ENCODE measurements around the gene NMNAT3.

The NMNAT3 gene

GRCh38 chr3:139540651-139541531, 136.9 kb downstream of the NMNAT3 start:
- peak; percentile 32 for DNase-seq

GRCh38 chr3:139538733-139539132, 139.0 kb downstream of the NMNAT3 start:
- no peak for DNase-seq

- DNase-seq, result no peak
Measured at GRCh38 chr3:139537795-139538621, 139.8 kb downstream of the NMNAT3 start.

DNA sequence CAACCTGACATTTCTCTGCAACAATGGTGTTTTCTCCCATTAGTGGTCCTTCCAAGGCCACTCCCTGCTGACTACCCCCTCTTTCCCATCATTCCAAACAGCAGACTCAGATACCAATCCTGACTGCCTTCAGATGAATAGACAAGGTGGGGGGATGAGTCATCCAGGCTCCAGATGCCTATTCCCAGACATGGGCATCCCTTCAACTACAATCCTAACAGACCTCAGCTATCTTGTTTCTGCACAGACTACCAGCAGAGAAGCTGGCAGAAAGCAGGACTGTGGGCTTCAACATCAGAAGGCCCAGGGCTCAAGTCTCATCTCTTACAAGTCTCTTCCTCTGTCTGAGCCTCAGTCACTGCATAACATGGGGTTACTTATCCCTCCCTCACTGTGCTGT, 140.4 kb downstream of the NMNAT3 start:
- DNase-seq, result no peak

DNA sequence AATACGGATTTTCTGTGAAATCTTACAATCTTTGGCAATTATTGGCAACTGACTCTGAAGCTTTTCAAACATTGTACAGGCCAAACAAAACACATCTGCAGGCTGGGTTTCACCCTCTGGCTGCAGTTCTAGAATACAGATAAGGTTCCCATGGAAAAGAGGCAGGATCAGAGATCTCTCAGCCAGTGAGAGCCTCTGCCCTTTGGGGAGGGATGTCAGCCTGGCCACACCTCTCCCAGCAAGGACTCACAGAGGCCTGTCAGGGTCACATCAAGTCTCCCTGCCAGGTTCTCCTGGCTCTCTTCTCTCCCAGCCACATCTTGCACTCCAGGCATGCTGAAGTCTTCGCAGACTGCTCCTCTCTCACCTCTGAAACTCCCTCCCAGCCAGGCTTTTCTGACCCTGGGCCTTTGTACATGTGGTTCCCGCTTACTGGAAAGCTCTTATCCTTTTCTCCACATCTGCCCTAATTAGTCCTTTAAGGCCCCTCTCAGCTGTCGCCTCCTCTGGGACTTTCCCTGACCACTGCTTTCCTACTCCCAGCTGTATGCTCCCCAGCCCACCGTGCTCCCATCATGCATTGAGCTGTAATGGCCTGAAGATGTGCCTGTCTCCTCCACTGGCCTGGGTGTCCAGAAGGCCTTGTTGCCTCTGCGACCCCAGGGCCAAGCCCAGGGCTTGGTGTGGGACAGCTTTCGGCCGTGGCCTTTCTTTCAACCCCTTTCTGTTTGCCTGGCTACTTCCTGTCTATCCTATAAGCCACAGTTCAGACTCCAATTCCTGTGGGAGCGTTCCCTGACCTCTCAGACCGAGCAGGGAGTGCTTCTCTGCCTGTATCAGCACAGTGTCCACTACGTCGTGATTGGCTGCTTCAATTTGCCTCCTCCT, 142.5 kb downstream of the NMNAT3 start:
- peak; percentile 17 for DNase-seq

DNA sequence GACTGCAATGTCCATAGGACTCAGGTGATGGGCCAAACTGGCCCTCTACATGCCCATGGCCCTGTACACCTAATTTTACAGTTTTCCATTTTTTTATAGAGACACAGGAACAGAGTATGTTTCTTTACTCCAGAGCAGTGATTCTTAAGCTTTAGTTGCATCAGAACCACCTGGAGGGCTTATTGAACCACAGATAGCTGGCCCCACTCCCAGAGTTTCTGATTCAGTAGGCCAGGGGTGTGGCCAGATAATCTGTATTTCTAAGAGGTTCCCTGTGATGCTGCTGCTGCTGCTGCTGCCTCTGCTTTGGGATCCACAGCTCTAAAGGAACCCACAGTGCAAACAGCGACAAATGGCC, 143.3 kb downstream of the NMNAT3 start:
- DNase-seq, result peak; percentile 88

DNA sequence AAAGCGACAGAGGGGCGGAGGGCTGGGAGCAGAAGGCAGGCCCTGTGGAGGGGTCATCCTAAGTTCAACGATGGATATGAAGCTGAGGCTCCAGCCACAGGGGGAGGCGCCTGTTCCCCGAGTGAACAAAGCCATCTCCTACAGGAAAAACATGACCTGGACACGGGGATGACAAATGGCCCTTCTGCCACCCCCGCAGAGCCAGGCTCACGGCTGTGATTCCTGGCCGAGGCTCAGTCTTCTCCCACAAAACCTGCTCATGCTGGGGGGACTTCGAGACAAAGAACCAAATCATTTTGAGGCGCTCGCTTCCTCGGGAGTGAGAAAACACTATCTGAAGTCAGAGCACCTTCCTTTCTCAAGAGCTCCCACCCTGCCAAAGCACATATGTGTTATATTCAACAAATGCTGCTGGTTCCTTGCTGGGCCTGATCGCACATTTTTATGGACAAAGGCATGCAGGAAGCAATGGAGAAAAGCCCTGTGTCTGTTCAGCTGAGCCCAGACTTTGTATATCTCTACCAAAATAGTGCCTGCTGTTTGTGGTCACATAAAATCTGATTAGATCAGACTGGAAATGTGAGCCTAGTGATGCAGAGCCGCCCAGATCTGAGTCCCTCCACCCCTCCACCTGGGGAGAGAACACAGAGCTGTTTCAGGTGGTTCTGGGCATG, 143.9 kb downstream of the NMNAT3 start:
- DNase-seq, result peak; percentile 83

- DNase-seq, result no peak
Measured at GRCh38 chr3:139532976-139533375, 144.8 kb downstream of the NMNAT3 start.

DNA sequence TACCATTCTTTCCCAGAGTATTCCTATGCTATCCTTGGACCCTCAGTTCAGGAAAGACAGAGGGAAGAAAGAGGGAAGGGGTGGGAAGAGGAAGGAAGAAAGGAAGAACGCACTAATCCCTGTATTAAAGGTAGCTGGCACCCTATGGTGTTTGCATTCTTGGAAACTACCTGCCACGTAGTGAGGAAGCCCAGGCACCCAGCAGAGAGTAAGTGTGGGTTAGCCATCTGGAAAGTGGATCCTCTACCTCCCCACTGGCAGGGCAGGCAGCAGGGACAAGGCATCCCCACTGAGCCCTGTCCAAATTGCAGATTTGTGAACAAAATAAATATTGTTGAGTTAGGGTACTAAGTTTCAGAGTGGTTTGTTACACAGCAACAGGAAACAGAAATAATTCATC, 147.1 kb downstream of the NMNAT3 start:
- DNase-seq, result no peak

- no peak for DNase-seq
Measured at GRCh38 chr3:139529662-139530061, 148.1 kb downstream of the NMNAT3 start.

GRCh38 chr3:139528924-139529323, 148.8 kb downstream of the NMNAT3 start:
- no peak for DNase-seq

GRCh38 chr3:139528281-139528680, 149.5 kb downstream of the NMNAT3 start:
- no peak for DNase-seq

DNA sequence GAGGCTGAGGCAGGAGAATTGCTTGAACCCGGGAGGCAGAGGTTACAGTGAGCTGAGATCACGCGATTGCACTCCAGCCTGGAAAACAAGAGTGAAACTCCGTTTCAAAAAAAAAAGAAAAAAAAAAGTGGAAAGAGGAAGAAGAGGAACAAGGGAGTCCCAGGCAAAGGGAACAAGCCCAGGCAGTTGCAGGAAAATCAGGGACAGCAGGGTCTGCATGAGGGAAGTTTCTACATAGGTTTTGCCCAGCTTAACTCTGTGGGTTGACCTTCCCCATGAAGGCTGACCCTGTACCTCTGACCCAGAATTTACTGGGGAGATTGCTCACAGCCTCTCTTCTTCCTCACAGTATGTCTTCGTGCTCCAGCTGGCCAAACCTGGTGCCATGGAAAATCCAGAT, 150.5 kb downstream of the NMNAT3 start:
- DNase-seq, result no peak

- DNase-seq, result no peak
Measured at GRCh38 chr3:139526146-139526545, 151.6 kb downstream of the NMNAT3 start.

- no peak for DNase-seq
Measured at GRCh38 chr3:139524841-139525636, 152.7 kb downstream of the NMNAT3 start.

GRCh38 chr3:139523718-139524117, 154.1 kb downstream of the NMNAT3 start:
- DNase-seq, result no peak

- DNase-seq, result no peak
Measured at GRCh38 chr3:139523166-139523565, 154.6 kb downstream of the NMNAT3 start.

GRCh38 chr3:139522421-139522820, 155.4 kb downstream of the NMNAT3 start:
- DNase-seq, result no peak

- no peak for DNase-seq
Measured at GRCh38 chr3:139521816-139522215, 156.0 kb downstream of the NMNAT3 start.

GRCh38 chr3:139521144-139521543, 156.6 kb downstream of the NMNAT3 start:
- no peak for DNase-seq

GRCh38 chr3:139519998-139520737, 157.6 kb downstream of the NMNAT3 start:
- no peak for DNase-seq

Measured in DMS79 (cell line).